KOPT-K1 (cell line): ENCODE results near the gene ZNF774.
"Not testable (repeated sequence)": the region's sequence is repeated elsewhere in the genome, so short reads cannot be mapped to it uniquely, and the experiment has no call there.

Experiments
- H3K27ac ChIP-seq: fragments of 200-600 bp; sonication (generic); 2 replicates; pipeline ENCODE4 v1.5.1; 2016; ENCODE audit warnings: antibody characterized with exemption, mild to moderate bottlenecking, low read depth, low read length; ENCODE audit not compliant: poor library complexity, severe bottlenecking
- H3K36me3 ChIP-seq: fragments of 200-600 bp; sonication (generic); 2 replicates; pipeline ENCODE4 v1.5.1; 2017; ENCODE audit warnings: antibody characterized with exemption, mild to moderate bottlenecking, low read length, moderate library complexity; ENCODE audit not compliant: insufficient read depth
- H3K9me3 ChIP-seq: fragments of 200-600 bp; sonication (generic); 2 replicates; pipeline ENCODE4 v1.5.1; 2017; ENCODE audit warnings: antibody characterized with exemption, low read length, mild to moderate bottlenecking; ENCODE audit not compliant: insufficient read depth, poor library complexity, severe bottlenecking

Gene ZNF774

GRCh38 chr15:90394074-90394473 lies 42.0 kb downstream of the ZNF774 start:
- H3K27ac ChIP-seq, result no peak overlapping the region
- peaks cover 43% of the 10 kb centered on the region for H3K36me3 ChIP-seq
- H3K9me3 ChIP-seq, result no peaks in the 10 kb centered on the region

- H3K36me3 ChIP-seq, result peaks cover 42% of the 10 kb centered on the region
- H3K9me3 ChIP-seq, result no peaks in the 10 kb centered on the region
- no peak overlapping the region for H3K27ac ChIP-seq
These were observed 42.8 kb downstream of the ZNF774 start for GRCh38 chr15:90394748-90395442.

DNA sequence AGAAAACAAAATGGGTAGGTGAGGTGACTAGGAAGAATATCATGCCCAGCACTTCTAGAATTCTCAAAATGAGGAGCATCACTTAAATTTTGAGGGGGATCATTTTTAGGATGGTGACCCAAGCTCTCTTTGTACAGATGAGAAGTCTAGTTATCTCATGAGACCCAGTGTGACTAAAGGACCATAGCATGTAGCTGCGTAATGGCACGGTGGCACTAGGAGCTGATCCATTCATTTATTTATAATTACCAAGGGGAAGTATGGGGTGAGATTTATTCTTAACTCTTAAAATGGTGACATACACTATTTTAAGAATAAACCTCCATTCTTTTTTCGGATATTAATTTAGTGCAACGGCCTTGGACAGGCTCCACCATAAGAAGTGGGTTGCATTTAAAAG lies 44.2 kb downstream of the ZNF774 start:
- Histone ChIP-seq H3K36me3 (peaks cover 28% of the 10 kb centered on the region), H3K9me3 (no peaks in the 10 kb centered on the region), H3K27ac (no peak overlapping the region)

- peak overlapping the region; percentile 36 for H3K27ac ChIP-seq
- 0 out of 2 replicates have a peak, but pooled peaks cover 5% of the 10 kb centered on the region for H3K36me3 ChIP-seq
- no peaks in the 10 kb centered on the region for H3K9me3 ChIP-seq
These were observed 48.1 kb downstream of the ZNF774 start for GRCh38 chr15:90400005-90400758.

DNA sequence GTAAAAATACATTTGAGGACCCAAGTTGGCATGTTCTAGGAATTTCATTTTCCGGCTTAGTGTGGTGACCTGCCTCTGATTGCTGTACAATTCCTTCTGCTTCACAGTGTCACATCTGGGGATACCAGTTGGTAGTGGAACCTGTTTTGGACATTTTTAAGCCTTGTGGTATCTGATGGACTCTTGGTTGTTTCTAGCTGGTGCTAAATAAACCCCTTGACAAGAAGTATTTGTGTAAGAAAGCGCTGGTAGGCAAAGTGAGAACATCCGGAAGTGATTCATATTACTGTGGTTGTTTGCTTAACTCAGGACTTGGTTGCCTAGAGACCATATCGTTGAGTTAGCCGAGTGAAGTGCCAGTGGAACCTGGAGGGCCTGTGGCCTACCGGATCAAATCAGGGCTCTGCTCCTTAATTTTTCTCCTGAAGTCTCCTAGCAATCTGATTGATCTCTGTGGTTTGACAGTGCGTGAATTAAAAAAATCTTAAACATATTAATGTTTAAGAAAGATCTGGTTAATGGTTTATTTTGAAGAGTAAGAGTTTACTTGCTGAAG lies 48.8 kb downstream of the ZNF774 start:
- no peaks in the 10 kb centered on the region for H3K9me3 ChIP-seq
- peak overlapping the region; percentile 36 for H3K27ac ChIP-seq
- H3K36me3 ChIP-seq, result 0 out of 2 replicates have a peak, but pooled peaks cover 4% of the 10 kb centered on the region

GRCh38 chr15:90401495-90401894 lies 49.4 kb downstream of the ZNF774 start:
- no peaks in the 10 kb centered on the region for H3K9me3 ChIP-seq
- H3K27ac ChIP-seq, result no peak overlapping the region
- H3K36me3 ChIP-seq, result no peaks in the 10 kb centered on the region

- H3K9me3 ChIP-seq, result no peaks in the 10 kb centered on the region
- no peak overlapping the region for H3K27ac ChIP-seq
- H3K36me3 ChIP-seq, result no peaks in the 10 kb centered on the region
These were observed 50.1 kb downstream of the ZNF774 start for GRCh38 chr15:90402223-90402622.

DNA sequence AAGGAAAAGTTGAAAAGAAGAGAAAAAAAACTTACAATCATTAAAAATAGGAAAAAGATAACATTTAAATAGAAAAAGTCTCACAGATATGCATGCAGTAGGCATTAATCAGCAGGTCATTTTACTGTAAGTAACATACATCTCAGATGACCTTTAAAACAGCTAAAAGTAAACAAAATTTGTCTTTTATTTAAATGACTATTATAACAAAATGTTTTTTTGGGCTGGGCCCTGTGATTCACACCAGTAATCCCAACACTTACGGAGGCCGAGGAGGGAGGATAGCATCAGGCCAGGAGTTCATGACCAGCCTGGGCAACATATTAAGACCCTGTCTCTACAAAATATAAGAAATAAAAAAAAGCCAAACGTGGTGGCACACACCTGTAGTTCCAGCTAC lies 50.7 kb downstream of the ZNF774 start:
- no peaks in the 10 kb centered on the region for H3K36me3 ChIP-seq
- no peaks in the 10 kb centered on the region for H3K9me3 ChIP-seq
- H3K27ac ChIP-seq, result no peak overlapping the region

DNA sequence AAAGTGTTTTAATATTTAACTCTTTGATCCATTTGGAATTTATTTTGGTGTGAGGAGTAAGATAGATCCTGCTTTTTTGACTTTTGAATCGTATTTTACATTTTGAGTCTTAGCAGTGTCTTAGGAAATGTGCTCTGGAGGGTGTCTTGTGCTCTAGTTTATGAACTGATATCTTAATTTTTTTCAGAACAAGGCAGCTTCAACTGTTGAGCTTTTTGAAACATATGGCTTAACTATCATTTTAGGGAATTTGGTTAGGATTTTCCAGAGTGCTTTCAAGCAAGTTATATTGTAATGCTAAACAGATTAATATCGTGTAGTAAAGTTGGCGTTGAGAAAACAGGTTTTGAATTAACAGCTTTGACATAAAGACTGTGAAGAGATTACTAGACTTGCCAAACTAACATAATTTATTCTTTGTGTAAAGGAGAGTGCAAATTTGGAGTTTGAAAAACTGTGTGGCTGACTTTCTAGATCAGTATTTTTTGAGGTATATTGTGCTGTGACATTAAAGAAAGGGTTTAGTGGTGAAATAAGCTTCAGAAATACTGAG lies 53.0 kb downstream of the ZNF774 start:
- peaks cover 4% of the 10 kb centered on the region for H3K9me3 ChIP-seq
- H3K36me3 ChIP-seq, result no peaks in the 10 kb centered on the region
- H3K27ac ChIP-seq, result no peak overlapping the region

DNA sequence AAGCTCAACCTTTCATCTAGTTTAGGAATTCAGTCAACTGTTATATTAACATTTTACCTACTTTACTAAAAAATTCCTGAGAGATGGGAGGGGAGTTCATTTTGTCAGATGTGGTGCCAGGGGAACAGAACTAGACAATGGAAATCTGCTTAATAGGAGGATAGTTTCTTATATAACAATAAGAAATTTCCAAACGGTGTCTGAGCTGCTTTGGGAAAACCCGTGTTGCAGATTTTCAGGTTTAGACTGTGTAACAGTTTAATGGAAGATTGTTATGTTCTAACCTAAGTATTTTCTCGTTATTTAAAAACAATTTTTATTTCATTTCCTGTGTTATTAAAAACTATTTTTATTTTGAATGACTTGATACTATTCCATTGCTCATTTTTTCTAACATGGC lies 55.3 kb downstream of the ZNF774 start:
- H3K27ac ChIP-seq, result no peak overlapping the region
- peaks cover 4% of the 10 kb centered on the region for H3K9me3 ChIP-seq
- H3K36me3 ChIP-seq, result no peaks in the 10 kb centered on the region

DNA sequence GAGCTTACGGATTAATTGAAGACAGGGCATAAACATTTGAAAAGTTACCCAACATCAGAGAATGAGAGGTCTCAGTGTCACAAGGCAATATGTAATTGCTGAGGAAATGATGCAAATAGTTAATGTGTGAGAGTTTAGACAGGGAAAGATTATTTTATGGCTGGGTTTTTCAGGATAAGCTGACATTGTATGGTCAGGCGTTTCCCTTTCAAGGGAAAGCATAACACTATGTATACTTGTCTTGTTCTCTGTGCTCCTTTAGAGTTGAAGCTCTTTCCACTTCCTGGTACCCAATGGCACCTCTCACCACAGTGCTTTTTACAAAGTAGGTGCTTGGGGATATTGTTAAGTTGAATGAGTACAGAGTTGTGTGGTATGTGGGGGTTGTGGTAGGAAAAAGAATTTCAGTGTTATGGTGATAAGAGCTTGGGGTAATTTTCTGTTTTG lies 55.8 kb downstream of the ZNF774 start:
- peaks cover 4% of the 10 kb centered on the region for H3K9me3 ChIP-seq
- H3K27ac ChIP-seq, result peak overlapping the region; percentile 7
- no peaks in the 10 kb centered on the region for H3K36me3 ChIP-seq

DNA sequence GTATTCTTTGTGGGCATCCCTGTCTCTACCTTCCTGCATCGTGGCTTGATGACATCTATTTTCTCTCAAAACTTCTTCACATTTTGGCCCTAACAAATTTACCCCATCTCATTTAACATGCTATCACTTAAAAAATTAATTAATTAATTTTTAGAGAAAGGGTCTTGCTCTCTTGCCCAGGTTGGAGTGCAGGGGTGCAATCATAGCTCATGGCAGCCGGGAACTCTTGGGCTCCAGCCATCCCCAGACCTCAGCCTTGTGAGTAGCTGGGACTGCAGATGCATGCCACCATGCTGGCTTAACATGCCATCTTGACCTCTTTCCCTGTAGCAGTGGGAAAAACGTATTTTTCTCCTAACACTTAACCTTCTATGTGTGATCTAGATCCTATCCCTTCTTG lies 56.6 kb downstream of the ZNF774 start:
- Histone ChIP-seq H3K36me3 (no peaks in the 10 kb centered on the region), H3K9me3 (peaks cover 4% of the 10 kb centered on the region), H3K27ac (no peak overlapping the region)

DNA sequence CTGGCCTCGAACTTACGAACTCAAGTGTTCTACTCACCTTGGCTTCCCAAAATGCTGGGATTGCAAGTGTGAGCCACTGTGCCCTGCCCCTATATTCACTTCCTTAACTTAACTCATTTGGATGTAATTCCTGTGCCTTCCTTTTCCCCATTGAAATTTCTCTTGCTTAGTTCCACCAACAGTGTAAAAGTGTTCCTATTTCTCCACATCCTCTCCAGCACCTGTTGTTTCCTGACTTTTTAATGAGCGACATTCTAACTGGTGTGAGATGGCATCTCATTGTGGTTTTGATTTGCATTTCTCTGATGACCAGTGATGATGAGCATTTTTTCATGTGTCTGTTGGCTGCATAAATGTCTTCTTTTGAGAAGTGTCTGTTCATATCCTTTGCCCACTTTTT lies 57.5 kb downstream of the ZNF774 start:
- H3K9me3 ChIP-seq, H3K36me3 ChIP-seq, H3K27ac ChIP-seq: not testable (repeated sequence)

DNA sequence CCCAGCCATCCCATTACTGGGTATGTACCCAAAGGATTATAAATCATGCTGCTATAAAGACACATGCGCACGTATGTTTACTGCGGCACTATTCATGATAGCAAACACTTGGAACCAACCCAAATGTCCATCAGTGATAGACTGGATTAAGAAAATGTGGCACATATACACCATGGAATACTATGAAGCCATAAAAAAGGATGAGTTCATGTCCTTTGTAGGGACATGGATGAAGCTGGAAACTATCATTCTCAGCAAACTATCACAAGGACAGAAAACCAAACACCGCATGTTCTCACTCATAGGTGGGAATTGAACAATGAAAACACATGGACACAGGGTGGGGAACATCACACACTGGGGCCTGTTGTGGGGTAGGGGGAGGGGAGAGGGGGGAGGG lies 58.2 kb downstream of the ZNF774 start:
- not testable (repeated sequence) for H3K36me3 ChIP-seq, H3K9me3 ChIP-seq, H3K27ac ChIP-seq

GRCh38 chr15:90411176-90411575 lies 59.1 kb downstream of the ZNF774 start:
- Histone ChIP-seq H3K9me3 (peaks cover 4% of the 10 kb centered on the region), H3K36me3 (no peaks in the 10 kb centered on the region), H3K27ac (no peak overlapping the region)
